ENCODE data around the gene RPL41. TPM values are rescaled to one million over a fixed set of nuclear protein-coding genes. Genes with fewer than 3 reads are reported as not detected.

The RPL41 gene
- total RNA-seq, 1 experiment from 2014 or later: 5,114 TPM

- DNase-seq (ENCODE audit: extremely low read depth, low read depth): no peak
These were observed 10.4 kb downstream of the RPL41 start for GRCh38 chr12:56126732-56127239.

DNA sequence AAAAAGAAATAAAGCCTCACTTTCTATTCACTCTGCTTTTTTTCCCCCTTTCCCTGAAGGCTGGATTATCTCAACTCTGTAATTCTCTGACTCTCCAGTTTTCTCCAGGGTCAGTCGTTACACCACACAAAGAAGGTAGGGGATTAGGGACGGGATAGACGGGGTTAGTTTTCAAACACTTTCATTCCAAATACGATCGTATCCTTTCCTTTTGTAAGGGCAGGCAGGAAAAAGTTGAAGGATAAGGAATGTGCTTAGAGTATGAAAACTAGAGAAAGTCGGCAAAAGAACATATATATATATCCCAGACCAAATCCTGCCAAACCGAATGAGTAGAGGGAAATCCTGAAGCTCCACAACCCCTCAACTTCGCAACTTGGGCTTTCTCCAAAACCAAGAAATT is 11.1 kb downstream of the RPL41 start:
- no peak for DNase-seq (ENCODE audit: extremely low read depth, low read depth)

GRCh38 chr12:56127888-56128669 is 11.6 kb downstream of the RPL41 start, which contains the start of gene ESYT1:
TSS of gene ESYT1 (plus strand) at chr12:56128267. CDS start at chr12:56128320, 53 bp downstream.
- DNase-seq (ENCODE audit: extremely low read depth, low read depth): peak; percentile 99

GRCh38 chr12:56128670-56129205 is 12.3 kb downstream of the RPL41 start:
- DNase-seq (ENCODE audit: extremely low read depth, low read depth): no peak

DNA sequence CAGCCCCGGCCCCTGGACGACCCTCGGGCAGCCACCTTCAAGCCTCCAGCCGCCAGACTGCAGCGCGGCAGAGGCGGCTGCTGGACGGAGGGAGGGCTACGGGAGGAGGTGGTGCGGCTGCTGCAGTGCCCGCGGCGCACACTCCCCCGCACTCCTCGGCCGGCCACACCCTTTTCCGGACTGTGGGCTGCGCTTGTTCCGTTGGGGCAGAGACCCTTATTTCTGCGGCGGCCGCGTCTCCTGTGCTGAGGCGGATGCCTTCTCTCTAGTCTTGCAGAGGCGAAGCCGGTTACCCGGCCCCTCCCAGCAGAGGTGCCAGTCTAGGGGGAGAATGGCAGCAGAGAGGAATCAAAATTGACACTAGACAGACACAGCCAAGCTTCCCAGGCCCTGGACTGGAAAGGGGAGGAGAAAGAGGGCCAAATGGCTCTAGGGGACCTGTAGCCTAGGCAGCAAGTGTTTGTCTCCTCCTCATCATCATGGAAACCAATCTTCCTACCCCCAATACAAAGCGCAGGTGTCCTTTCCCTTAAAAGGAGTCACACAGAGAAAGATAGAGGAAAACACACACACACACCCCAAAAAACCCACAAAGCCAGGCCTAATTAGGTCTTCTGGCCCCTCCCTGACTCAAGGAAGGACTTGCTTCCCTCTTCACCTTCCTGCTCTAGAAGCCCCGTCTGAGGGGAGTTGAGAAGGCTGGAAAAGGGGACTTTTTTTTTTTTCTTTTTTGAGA is 12.9 kb downstream of the RPL41 start:
- no peak for DNase-seq (ENCODE audit: extremely low read depth, low read depth)

DNA sequence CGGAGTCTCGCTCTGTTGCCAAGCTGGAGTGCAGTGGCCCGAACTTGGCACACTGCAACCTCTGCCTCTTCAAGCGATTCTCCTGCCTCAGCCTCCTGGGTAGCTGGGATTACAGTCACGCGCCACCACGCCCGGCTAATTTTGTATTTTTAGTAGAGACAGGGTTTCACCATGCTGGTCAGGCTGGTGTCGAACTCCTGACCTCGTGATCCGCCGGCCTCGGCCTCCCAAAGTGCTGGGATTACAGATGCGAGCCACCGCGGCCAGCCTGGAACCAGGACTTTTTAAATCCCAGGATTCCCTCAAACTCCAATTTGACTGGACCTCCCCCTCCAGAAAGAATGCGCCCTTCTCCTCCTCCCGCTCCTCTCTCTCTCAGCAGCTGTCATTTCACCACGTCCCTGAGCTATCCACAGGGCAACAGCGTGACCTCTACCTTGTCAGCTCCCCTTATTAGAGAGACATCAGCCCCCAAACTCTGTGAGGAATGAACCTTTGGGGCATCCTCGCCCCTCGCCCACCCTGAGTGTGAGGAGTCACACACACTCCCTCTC is 13.6 kb downstream of the RPL41 start:
- DNase-seq (ENCODE audit: extremely low read depth, low read depth): no peak

- DNase-seq (ENCODE audit: extremely low read depth, low read depth): no peak
These were observed 14.4 kb downstream of the RPL41 start for GRCh38 chr12:56130876-56131275.

GRCh38 chr12:56134897-56135296 is 18.5 kb downstream of the RPL41 start:
- DNase-seq (ENCODE audit: extremely low read depth, low read depth): no peak

GRCh38 chr12:56137853-56138571 is 21.6 kb downstream of the RPL41 start:
- DNase-seq (ENCODE audit: extremely low read depth, low read depth): no peak

- no peak for DNase-seq (ENCODE audit: extremely low read depth, low read depth)
These were observed 25.7 kb downstream of the RPL41 start for GRCh38 chr12:56141946-56142784.

- DNase-seq (ENCODE audit: extremely low read depth, low read depth): no peak
These were observed 26.8 kb downstream of the RPL41 start for GRCh38 chr12:56143217-56143616.

DNA sequence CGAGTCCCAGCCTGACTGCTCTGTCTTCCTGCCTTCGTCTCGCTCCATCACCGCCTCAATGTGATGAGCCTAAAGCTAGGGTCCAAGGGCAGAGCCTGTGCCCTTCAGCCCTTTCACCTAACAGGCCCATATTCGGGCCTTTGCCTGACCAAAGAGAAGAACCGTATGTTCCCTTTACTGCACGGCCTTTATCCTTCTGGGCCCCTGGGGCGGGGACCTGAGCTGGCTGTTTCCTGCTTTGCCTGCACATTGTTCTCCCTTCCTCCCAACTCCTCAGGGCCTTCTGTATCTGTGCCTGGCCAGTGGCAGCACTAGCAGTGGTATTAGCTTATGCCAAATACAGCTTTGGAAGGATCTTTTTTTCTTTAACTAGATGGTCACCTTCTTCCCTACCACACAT is 27.4 kb downstream of the RPL41 start:
- DNase-seq (ENCODE audit: extremely low read depth, low read depth): no peak

GRCh38 chr12:56145217-56145616 is 28.8 kb downstream of the RPL41 start:
- no peak for DNase-seq (ENCODE audit: extremely low read depth, low read depth)

DNA sequence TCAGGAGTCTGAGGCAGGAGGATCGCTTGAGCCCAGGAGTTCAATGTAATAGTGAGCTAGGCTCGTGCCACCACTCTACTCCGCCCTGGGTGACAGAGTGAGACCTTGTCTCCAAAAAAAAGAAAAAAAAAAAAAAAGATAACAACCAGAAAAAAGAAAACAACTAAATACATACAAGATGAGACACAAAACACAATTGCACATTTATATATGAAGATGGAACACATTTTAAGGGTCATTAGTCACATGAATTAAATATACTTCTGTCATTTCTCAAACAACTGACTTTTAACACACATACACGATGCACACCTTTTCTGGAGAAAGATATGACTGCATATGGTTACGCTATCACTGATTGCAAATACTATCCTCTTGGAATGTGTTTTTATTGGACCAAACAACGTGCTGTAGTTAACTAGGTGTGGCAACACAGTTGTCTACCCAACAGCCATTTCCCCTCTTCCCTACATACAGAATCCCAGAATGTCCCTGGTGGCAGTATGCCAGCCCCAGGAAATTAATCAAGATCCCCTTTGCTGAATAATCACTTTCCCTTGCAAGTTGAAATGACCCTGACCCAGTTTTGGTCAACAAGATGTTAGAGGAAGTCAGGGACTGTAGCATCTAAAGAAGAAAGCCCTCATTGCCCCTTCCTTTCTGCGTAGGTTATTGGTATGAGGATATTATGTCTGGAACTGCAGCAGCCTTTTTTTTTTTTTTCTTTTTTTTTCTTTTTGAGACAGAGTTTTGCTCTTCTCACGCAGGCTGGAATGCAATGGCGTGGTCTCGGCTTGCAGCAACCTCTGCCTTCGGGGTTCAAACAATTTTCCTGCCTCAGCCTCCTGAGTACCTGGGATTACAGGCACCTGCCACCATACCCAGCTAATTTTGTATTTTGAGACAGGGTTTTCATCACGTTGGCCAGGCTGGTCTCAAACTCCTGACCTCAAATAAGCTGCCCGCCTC is 30.3 kb downstream of the RPL41 start:
- DNase-seq (ENCODE audit: extremely low read depth, low read depth): no peak

DNA sequence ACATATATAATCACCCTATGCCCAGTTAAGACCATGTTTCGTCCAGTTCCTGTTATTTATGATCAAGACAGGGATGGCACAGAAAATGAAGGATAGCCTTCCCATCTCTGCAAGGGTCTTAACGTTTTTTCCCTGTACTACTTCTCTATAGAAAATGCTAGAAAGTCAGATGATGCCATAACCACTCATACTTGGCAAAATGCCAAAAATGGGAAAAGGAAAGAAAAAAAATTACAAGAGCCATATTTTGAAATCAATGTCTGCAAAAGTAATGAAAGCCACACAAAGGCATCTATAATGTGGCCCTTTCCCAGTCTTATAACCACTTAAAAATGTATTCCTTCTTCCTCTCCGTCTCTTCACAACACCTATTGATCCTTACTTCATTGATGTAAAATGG is 34.1 kb downstream of the RPL41 start:
- DNase-seq (ENCODE audit: extremely low read depth, low read depth): no peak

DNA sequence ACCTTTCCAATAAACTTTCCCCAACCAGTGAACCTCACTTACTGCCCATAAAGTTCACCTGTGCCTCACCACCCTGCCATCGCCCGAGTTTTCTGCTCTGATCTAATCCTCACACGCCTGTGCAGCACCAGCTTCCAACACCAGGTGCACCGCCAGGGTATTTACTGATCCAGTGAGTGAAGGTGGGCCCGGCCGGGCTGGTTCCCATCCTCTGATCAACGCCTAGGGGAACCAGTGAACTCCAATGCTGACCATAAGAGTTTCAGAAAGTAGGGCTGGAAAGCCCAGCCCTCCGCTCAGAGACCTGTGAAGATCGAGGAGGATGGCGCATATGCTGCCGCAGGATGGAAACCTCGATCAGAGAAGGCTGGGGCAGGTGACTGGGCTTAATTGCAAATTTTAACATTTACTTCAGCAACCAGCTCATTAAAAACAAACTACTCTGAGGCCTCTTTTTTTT is 35.3 kb downstream of the RPL41 start:
- peak; percentile 49 for DNase-seq (ENCODE audit: extremely low read depth, low read depth)

- DNase-seq (ENCODE audit: extremely low read depth, low read depth): peak; percentile 91
These were observed 35.8 kb downstream of the RPL41 start, which contains the start of gene MYL6B for GRCh38 chr12:56152132-56152755. TSS of gene MYL6B (plus strand) at chr12:56152587. CDS start at chr12:56153919, 1,332 bp downstream.

Measured in NCI-H460 (cell line).